OCI-LY3 (cell line): ENCODE results near the gene SLC38A10.
A peak's percentile ranks its signal among the peaks of the same experiment; 100 is the strongest.

Experiments
- H2AFZ ChIP-seq: fragments of 200-600, 300-600 bp; shearing (Covaris generic); 2 replicates; pipeline ENCODE4 v1.6.0; 2014; ENCODE audit warnings: antibody characterized with exemption, low read depth, low read length
- H3K27ac ChIP-seq: fragments of 200-600, 300-600 bp; sonication (generic); 2 replicates; pipeline ENCODE4 v1.5.1; 2014; ENCODE audit warnings: mild to moderate bottlenecking, low read length, moderate library complexity, mixed read lengths
- H3K27me3 ChIP-seq: fragments of 200-600, 300-600 bp; sonication (generic); 2 replicates; pipeline ENCODE4 v1.6.1; 2014; ENCODE audit warnings: low read depth, low read length, mixed read lengths
- H3K36me3 ChIP-seq: fragments of 200-600, 300-600 bp; sonication (generic); replicated peaks from 2 replicates; pipeline ENCODE3; 2014; ENCODE audit warnings: low read depth, low read length, mixed read lengths
- H3K4me1 ChIP-seq: fragments of 300-600, 200-600 bp; sonication (generic); 2 replicates; pipeline ENCODE4 v1.6.1; 2014; ENCODE audit warnings: low read length, mixed read lengths
- H3K4me2 ChIP-seq: fragments of 200-600, 300-600 bp; sonication (generic); 2 replicates; pipeline ENCODE4 v1.6.1; 2014; ENCODE audit warnings: low read length, mixed read lengths
- H3K4me3 ChIP-seq: fragments of 300-600, 200-600 bp; sonication (generic); 2 replicates; pipeline ENCODE4 v1.5.1; 2014; ENCODE audit warnings: antibody characterized with exemption, mild to moderate bottlenecking, low read length, moderate library complexity
- H3K79me2 ChIP-seq: fragments of 300-600, 200-600 bp; shearing (Covaris generic); 2 replicates; pipeline ENCODE4 v1.6.1; 2014; ENCODE audit warnings: mild to moderate bottlenecking, low read length, mixed read lengths
- H3K9ac ChIP-seq: fragments of 300-600, 200-600 bp; shearing (Covaris generic); 2 replicates; pipeline ENCODE4 v1.6.0; 2014; ENCODE audit warnings: mild to moderate bottlenecking, low read length, moderate library complexity
- H3K9me3 ChIP-seq: fragments of 200-600, 300-600 bp; shearing (Covaris generic); 2 replicates; pipeline ENCODE4 v1.6.1; 2014; ENCODE audit warnings: low read length, mixed read lengths; ENCODE audit not compliant: insufficient read depth
- H4K20me1 ChIP-seq: fragments of 200-600, 300-600 bp; sonication (generic); 2 replicates; pipeline ENCODE4 v1.6.1; 2016; ENCODE audit warnings: low read length, mixed read lengths; ENCODE audit not compliant: insufficient read depth
- CTCF ChIP-seq: fragments of 200-600, 300-600 bp; sonication (generic); IDR thresholded peaks from 2 replicates; pipeline ENCODE4 v1.5.1; 2014; ENCODE audit warnings: antibody characterized with exemption, low read length, low read depth
- EZH2phosphoT487 ChIP-seq: fragments of 200-600 bp; shearing (Covaris generic); IDR thresholded peaks from 2 replicates; pipeline ENCODE4 v1.6.1; 2018; ENCODE audit warnings: antibody characterized with exemption, mixed run types, low read depth

Gene SLC38A10

DNA sequence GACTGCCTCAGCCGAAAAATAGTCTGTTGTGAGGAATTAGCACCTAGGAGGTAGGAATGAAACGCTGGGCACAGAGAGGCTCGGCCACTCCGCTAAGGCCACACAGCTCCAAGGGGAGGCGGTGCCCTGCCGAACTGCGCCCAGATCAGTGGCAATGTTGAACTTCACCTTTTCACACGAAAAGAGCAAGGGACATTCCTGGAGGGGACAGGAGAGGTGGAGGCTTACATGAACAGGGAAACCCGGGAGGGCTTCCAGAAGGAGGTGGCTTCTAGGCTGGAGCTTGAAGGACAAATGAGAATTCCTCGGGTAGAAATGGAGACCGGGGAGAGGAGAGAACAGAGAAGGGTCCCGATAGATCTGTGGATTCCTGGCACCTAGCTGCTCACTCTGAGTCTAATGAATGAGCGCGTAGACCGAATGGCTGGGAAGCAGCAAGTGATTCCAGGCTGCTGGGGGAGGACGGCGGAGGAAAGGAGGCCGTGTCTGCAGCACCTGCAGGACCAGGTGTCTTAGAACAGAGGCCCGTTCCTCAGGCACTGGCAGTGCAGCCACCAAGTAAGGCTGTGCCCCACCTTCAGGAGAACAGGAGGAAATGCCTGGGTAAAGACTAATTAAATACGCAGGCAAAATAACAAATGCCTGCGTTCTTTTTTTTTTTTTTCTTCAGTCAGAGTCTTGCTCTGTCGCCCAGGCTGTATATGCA is 722 bp upstream of the SLC38A10 start:
- no peaks in the 10 kb centered on the region for H3K9me3 ChIP-seq
- peaks cover 34% of the 10 kb centered on the region for H3K79me2 ChIP-seq
- H3K4me3 ChIP-seq, result peak overlapping the region; percentile 97
- peak overlapping the region; percentile 63 for H3K27ac ChIP-seq
- H4K20me1 ChIP-seq, result peaks cover 5% of the 10 kb centered on the region; the same call in 1 of the 2 replicates
- H3K27me3 ChIP-seq, result no peaks in the 10 kb centered on the region
- TF ChIP-seq EZH2phosphoT487, result no peak
- peak; percentile 30; the same call in 1 of the 2 replicates for TF ChIP-seq CTCF
- H3K4me1 ChIP-seq, result peaks cover 9% of the 10 kb centered on the region; the same call in 1 of the 2 replicates
- peak overlapping the region; percentile 89 for H3K4me2 ChIP-seq
- peak overlapping the region; percentile 93 for H2AFZ ChIP-seq
- H3K36me3 ChIP-seq, result no peaks in the 10 kb centered on the region
- H3K9ac ChIP-seq, result peak overlapping the region; percentile 94

- Histone ChIP-seq H3K27ac (peak overlapping the region; percentile 63), H3K4me2 (peak overlapping the region; percentile 83), H3K36me3 (peaks cover 7% of the 10 kb centered on the region), H4K20me1 (peaks cover 13% of the 10 kb centered on the region; the same call in 1 of the 2 replicates), H3K79me2 (peaks cover 47% of the 10 kb centered on the region), H3K9ac (peak overlapping the region; percentile 94), H3K9me3 (no peaks in the 10 kb centered on the region), H3K27me3 (no peaks in the 10 kb centered on the region), H3K4me1 (peaks cover 9% of the 10 kb centered on the region; the same call in 1 of the 2 replicates), H2AFZ (no peak overlapping the region), H3K4me3 (peak overlapping the region; percentile 97)
- TF ChIP-seq CTCF, result no peak
- TF ChIP-seq EZH2phosphoT487, result no peak
These were observed 536 bp downstream of the SLC38A10 start for GRCh38 chr17:81294512-81295030.

GRCh38 chr17:81292450-81292849 is 2.7 kb downstream of the SLC38A10 start:
- H3K4me1 ChIP-seq, result peaks cover 9% of the 10 kb centered on the region; the same call in 1 of the 2 replicates
- H2AFZ ChIP-seq, result no peak overlapping the region
- H3K27me3 ChIP-seq, result no peaks in the 10 kb centered on the region
- peaks cover 15% of the 10 kb centered on the region; the same call in 1 of the 2 replicates for H4K20me1 ChIP-seq
- H3K79me2 ChIP-seq, result peaks cover 61% of the 10 kb centered on the region
- H3K36me3 ChIP-seq, result peaks cover 20% of the 10 kb centered on the region
- no peak overlapping the region for H3K27ac ChIP-seq
- H3K9ac ChIP-seq, result no peak overlapping the region
- H3K4me3 ChIP-seq, result no peak overlapping the region
- no peaks in the 10 kb centered on the region for H3K9me3 ChIP-seq
- H3K4me2 ChIP-seq, result no peak overlapping the region
- no peak for TF ChIP-seq CTCF
- no peak for TF ChIP-seq EZH2phosphoT487

- H3K9ac ChIP-seq, result no peak overlapping the region
- no peak overlapping the region for H2AFZ ChIP-seq
- H3K9me3 ChIP-seq, result no peaks in the 10 kb centered on the region
- no peaks in the 10 kb centered on the region for H3K27me3 ChIP-seq
- no peak overlapping the region for H3K4me3 ChIP-seq
- H3K4me2 ChIP-seq, result no peak overlapping the region
- H3K27ac ChIP-seq, result no peak overlapping the region
- H3K79me2 ChIP-seq, result peaks cover 69% of the 10 kb centered on the region
- TF ChIP-seq EZH2phosphoT487 (no peak), CTCF (peak; percentile 61)
- peaks cover 17% of the 10 kb centered on the region; the same call in 1 of the 2 replicates for H4K20me1 ChIP-seq
- peaks cover 9% of the 10 kb centered on the region; the same call in 1 of the 2 replicates for H3K4me1 ChIP-seq
- peaks cover 22% of the 10 kb centered on the region for H3K36me3 ChIP-seq
These were observed 3.4 kb downstream of the SLC38A10 start for GRCh38 chr17:81291662-81292061.
